HepG2 (cell line): ENCODE data around the gene PHF13. TPM values are rescaled to one million over a fixed set of nuclear protein-coding genes. Genes with fewer than 3 reads are reported as not detected.

ENCODE experiments used
- CC2D1A ChIP-seq: sonication (generic); formaldehyde crosslinking; IDR thresholded peaks from 2 replicates; pipeline ENCODE4 v1.8.1; 2023; ENCODE audit warnings: mild to moderate bottlenecking, missing genetic modification reagents
- ETV5 ChIP-seq: IDR thresholded peaks from 2 replicates; pipeline ENCODE4 v1.6.1; 2018; ENCODE audit warnings: missing biosample characterization, missing genetic modification reagents, inconsistent platforms, borderline replicate concordance
- KDM5A ChIP-seq: fragments of 200-600 bp; sonication (generic); IDR thresholded peaks from 2 replicates; pipeline ENCODE4 v1.7.0; 2018; ENCODE audit warnings: antibody characterized with exemption, mild to moderate bottlenecking, low read length, borderline replicate concordance
- NFYC ChIP-seq: IDR thresholded peaks from 2 replicates; pipeline ENCODE4 v1.6.1; 2016; ENCODE audit warnings: missing genetic modification reagents, missing compliant biosample characterization
- REPIN1 ChIP-seq: sonication (generic); formaldehyde crosslinking; IDR thresholded peaks from 2 replicates; pipeline ENCODE4 v1.8.0; 2022; ENCODE audit warnings: missing genetic modification reagents, low read depth, mild to moderate bottlenecking, borderline replicate concordance
- SAFB2 ChIP-seq: sonication (generic); formaldehyde crosslinking; IDR thresholded peaks from 2 replicates; pipeline ENCODE4 v1.5.1; 2020; ENCODE audit warnings: missing genetic modification reagents, low read depth, mild to moderate bottlenecking, borderline replicate concordance
- SALL2 ChIP-seq: sonication (generic); formaldehyde crosslinking; IDR thresholded peaks from 2 replicates; pipeline ENCODE4 v1.8.1; 2023; ENCODE audit warnings: mild to moderate bottlenecking, missing genetic modification reagents, inconsistent platforms
- SPEN ChIP-seq: sonication (generic); formaldehyde crosslinking; IDR thresholded peaks from 2 replicates; pipeline ENCODE4 v1.5.1; 2020; ENCODE audit warnings: low read depth, mild to moderate bottlenecking, missing genetic modification reagents
- TARDBP ChIP-seq: sonication (generic); formaldehyde crosslinking; IDR thresholded peaks from 2 replicates; pipeline ENCODE4 v1.8.0; 2022; ENCODE audit warnings: mild to moderate bottlenecking, missing genetic modification reagents
- ZBTB42 ChIP-seq: sonication (generic); formaldehyde crosslinking; IDR thresholded peaks from 2 replicates; pipeline ENCODE4 v1.5.0; 2020; ENCODE audit warnings: mild to moderate bottlenecking, missing genetic modification reagents
- ZFP1 ChIP-seq: IDR thresholded peaks from 2 replicates; pipeline ENCODE4 v1.6.1; 2016
- ZNF34 ChIP-seq: sonication (generic); formaldehyde crosslinking; IDR thresholded peaks from 2 replicates; pipeline ENCODE4 v1.4.0; 2020; ENCODE audit warnings: mild to moderate bottlenecking, missing genetic modification reagents, borderline replicate concordance
- ZNF577 ChIP-seq: sonication (generic); formaldehyde crosslinking; IDR thresholded peaks from 2 replicates; pipeline ENCODE4 v1.4.0; 2020; ENCODE audit warnings: mild to moderate bottlenecking, low read depth, missing genetic modification reagents, borderline replicate concordance
- ZNF652 ChIP-seq: IDR thresholded peaks from 2 replicates; pipeline ENCODE4 v1.6.1; 2016; ENCODE audit warnings: low read depth, borderline replicate concordance
- ZNF703 ChIP-seq: sonication (generic); formaldehyde crosslinking; IDR thresholded peaks from 2 replicates; pipeline ENCODE4 v1.5.1; 2020; ENCODE audit warnings: missing genetic modification reagents, mild to moderate bottlenecking, moderate library complexity, borderline replicate concordance
- ZNF746 ChIP-seq: sonication (generic); formaldehyde crosslinking; IDR thresholded peaks from 2 replicates; pipeline ENCODE4 v1.8.0; 2022; ENCODE audit warnings: mild to moderate bottlenecking, missing genetic modification reagents
- ZNF781 ChIP-seq: sonication (generic); formaldehyde crosslinking; IDR thresholded peaks from 2 replicates; pipeline ENCODE4 v1.5.1; 2020; ENCODE audit warnings: borderline replicate concordance, mild to moderate bottlenecking, missing genetic modification reagents; ENCODE audit errors: not compliant biosample characterization
- ZSCAN29 ChIP-seq: sonication (generic); formaldehyde crosslinking; conservative IDR thresholded peaks from 2 replicates; pipeline ENCODE4 v1.4.0; 2020; ENCODE audit warnings: mild to moderate bottlenecking, missing genetic modification reagents
- polyA plus RNA-seq, 8 experiments: library from polyadenylated mRNA; depleted of rRNA in 3 of 8; stranded (reverse) in 7 of 8; unstranded in 1 of 8; fragments of >200 nt; fragmentation: Illumina TruSeq in 4 of 8; extraction: Trizol in 4 of 8; gene quantifications; 2 replicates each; pipeline versions ENCODE4 v1.2.1 to v1.2.3, GENCODE V29; 2011 to 2016; ENCODE audit warnings: low read depth in 4 of 8, missing spikeins in 1 of 8, mixed read lengths in 1 of 8; ENCODE audit not compliant: insufficient read depth in 1 of 8
- total RNA-seq, 5 experiments: library from RNA; depleted of rRNA; stranded (reverse); fragments of >200 nt; fragmentation: Illumina TruSeq; extraction: Trizol; gene quantifications; 2 replicates each; pipeline ENCODE4 v1.2.3, GENCODE V29; 2016; ENCODE audit warnings: low read depth in 1 of 5
- TF ChIP-seq, protein P1 (sequence below): sonication (generic); formaldehyde crosslinking; IDR thresholded peaks from 2 replicates; pipeline ENCODE4 v1.8.1; 2023; ENCODE audit warnings: mild to moderate bottlenecking, missing genetic modification reagents, borderline replicate concordance
- TF ChIP-seq, protein P2 (sequence below): sonication (generic); formaldehyde crosslinking; IDR thresholded peaks from 2 replicates; pipeline ENCODE4 v1.4.0; 2020; ENCODE audit warnings: missing genetic modification reagents, low read depth, mild to moderate bottlenecking, borderline replicate concordance
- TF ChIP-seq, protein P3 (sequence below): IDR thresholded peaks from 2 replicates; pipeline ENCODE4 v1.6.1; 2012; ENCODE audit warnings: inconsistent platforms
- TF ChIP-seq, protein P4 (sequence below): sonication (generic); formaldehyde crosslinking; IDR thresholded peaks from 2 replicates; pipeline ENCODE4 v1.4.0; 2020; ENCODE audit warnings: missing genetic modification reagents
- TF ChIP-seq, protein P5 (sequence below): sonication (generic); formaldehyde crosslinking; IDR thresholded peaks from 2 replicates; pipeline ENCODE4 v1.8.1; 2022; ENCODE audit warnings: low read depth, mild to moderate bottlenecking, missing genetic modification reagents
- TF ChIP-seq, protein P6 (sequence below): IDR thresholded peaks from 2 replicates; pipeline ENCODE4 v1.6.1; 2016; ENCODE audit warnings: missing genetic modification reagents, missing compliant biosample characterization

PHF13 gene
- total and polyA plus RNA-seq, 2 of the 13 experiments (the other 11 are each of a cell fraction or from before 2014, with no cell fraction given), result 4.7 to 7.4 TPM

DNA sequence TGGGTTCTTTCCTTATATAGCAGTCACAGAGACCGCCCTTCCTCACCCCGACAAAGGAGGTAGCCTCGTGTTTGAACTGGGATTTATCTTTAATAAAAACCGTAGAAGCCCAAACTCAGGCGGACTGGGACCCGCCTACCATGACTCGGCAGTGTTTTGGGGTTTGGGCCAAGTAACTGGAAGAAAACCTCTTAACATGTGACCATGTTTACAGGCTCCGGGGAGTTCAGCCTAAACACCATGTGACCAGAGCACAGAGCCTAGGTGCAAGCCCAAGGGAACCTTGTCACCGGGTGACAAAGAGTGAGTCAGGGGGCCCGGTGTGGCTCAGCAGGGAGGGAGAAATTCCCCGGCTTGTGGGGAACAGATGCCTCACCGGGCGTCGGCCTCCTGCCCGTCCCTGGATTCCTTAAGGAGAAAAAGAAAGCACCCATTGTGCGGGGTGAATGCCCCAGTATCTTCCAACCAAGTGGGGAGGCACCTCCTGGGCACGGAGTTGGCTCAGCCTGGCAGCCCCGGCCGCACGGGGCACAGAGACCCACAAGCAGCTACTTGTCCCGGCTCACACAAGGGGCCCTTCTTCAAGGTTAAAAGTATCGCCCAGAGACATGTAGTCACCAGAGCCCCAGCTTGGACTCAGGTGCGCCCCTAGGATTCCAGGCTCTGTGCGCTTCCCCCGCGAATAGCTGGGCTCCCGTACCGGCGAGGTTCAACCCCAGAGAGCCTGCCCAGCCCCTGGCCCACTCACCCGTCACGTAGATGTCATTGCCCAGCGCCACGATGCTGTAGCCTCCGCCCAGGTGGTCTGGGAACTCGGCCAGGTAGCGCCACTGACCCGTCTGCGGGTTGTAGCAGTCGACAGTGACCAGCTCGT, 12.2 kb upstream of the PHF13 start (continued):
- TF ChIP-seq, protein P1, sequence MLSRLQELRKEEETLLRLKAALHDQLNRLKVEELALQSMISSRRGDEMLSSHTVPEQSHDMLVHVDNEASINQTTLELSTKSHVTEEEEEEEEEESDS (CRISPR knock-in tag), result no peak
- TF ChIP-seq CC2D1A (CRISPR knock-in tag) (no peak), REPIN1 (CRISPR knock-in tag) (no peak), SAFB2 (CRISPR knock-in tag) (no peak), ZBTB42 (no peak), SPEN (CRISPR knock-in tag) (peak; percentile 20; the same call in 1 of the 2 replicates), TARDBP (CRISPR knock-in tag) (no peak), ZNF746 (CRISPR knock-in tag) (no peak), NFYC (no peak), ZNF652 (CRISPR knock-in tag) (peak; percentile 31; the same call in 1 of the 2 replicates), ZNF34 (no peak), ZSCAN29 (CRISPR knock-in tag) (no peak), KDM5A (no peak), ETV5 (CRISPR knock-in tag) (no peak), ZFP1 (CRISPR knock-in tag) (no peak), SALL2 (no peak), ZNF703 (CRISPR knock-in tag) (no peak), ZNF781 (CRISPR knock-in tag) (no peak), ZNF577 (CRISPR knock-in tag) (no peak)
- TF ChIP-seq, protein P2, sequence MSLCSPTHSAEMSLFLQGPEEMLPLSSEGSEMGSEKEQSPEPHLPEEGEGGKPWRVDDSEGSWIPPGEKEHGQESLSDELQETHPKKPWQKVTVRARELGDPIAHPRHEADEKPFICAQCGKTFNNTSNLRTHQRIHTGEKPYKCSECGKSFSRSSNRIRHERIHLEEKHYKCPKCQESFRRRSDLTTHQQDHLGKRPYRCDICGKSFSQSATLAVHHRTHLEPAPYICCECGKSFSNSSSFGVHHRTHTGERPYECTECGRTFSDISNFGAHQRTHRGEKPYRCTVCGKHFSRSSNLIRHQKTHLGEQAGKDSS (CRISPR knock-in tag), result no peak
- TF ChIP-seq, protein P3, sequence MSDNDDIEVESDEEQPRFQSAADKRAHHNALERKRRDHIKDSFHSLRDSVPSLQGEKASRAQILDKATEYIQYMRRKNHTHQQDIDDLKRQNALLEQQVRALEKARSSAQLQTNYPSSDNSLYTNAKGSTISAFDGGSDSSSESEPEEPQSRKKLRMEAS, result peak; percentile 87
- TF ChIP-seq, protein P4, sequence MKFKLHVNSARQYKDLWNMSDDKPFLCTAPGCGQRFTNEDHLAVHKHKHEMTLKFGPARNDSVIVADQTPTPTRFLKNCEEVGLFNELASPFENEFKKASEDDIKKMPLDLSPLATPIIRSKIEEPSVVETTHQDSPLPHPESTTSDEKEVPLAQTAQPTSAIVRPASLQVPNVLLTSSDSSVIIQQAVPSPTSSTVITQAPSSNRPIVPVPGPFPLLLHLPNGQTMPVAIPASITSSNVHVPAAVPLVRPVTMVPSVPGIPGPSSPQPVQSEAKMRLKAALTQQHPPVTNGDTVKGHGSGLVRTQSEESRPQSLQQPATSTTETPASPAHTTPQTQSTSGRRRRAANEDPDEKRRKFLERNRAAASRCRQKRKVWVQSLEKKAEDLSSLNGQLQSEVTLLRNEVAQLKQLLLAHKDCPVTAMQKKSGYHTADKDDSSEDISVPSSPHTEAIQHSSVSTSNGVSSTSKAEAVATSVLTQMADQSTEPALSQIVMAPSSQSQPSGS (CRISPR knock-in tag), result no peak
- TF ChIP-seq, protein P5, sequence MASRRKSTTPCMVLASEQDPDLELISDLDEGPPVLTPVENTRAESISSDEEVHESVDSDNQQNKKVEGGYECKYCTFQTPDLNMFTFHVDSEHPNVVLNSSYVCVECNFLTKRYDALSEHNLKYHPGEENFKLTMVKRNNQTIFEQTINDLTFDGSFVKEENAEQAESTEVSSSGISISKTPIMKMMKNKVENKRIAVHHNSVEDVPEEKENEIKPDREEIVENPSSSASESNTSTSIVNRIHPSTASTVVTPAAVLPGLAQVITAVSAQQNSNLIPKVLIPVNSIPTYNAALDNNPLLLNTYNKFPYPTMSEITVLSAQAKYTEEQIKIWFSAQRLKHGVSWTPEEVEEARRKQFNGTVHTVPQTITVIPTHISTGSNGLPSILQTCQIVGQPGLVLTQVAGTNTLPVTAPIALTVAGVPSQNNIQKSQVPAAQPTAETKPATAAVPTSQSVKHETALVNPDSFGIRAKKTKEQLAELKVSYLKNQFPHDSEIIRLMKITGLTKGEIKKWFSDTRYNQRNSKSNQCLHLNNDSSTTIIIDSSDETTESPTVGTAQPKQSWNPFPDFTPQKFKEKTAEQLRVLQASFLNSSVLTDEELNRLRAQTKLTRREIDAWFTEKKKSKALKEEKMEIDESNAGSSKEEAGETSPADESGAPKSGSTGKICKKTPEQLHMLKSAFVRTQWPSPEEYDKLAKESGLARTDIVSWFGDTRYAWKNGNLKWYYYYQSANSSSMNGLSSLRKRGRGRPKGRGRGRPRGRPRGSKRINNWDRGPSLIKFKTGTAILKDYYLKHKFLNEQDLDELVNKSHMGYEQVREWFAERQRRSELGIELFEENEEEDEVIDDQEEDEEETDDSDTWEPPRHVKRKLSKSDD (CRISPR knock-in tag), result no peak
- TF ChIP-seq, protein P6, sequence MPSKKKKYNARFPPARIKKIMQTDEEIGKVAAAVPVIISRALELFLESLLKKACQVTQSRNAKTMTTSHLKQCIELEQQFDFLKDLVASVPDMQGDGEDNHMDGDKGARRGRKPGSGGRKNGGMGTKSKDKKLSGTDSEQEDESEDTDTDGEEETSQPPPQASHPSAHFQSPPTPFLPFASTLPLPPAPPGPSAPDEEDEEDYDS (CRISPR knock-in tag), result peak; percentile 77; the same call in 1 of the 2 replicates
